Measurements from ENCODE around the gene SEZ6L. TPM values are rescaled to one million over a fixed set of nuclear protein-coding genes. Genes with fewer than 3 reads are reported as not detected.

SEZ6L gene
- total RNA-seq, 1 donor from 2014 or later = 0.04 TPM

- no peak for ATAC-seq
Observed at GRCh38 chr22:26182723-26183122, 13.5 kb downstream of the SEZ6L start.

- no peak for ATAC-seq
Observed at GRCh38 chr22:26185190-26185589, 15.9 kb downstream of the SEZ6L start.

- no peak for ATAC-seq
Observed at GRCh38 chr22:26188341-26188740, 19.1 kb downstream of the SEZ6L start.

- ATAC-seq = no peak
Observed at GRCh38 chr22:26194313-26194712, 25.1 kb downstream of the SEZ6L start.

- ATAC-seq = no peak
Observed at GRCh38 chr22:26194877-26195276, 25.6 kb downstream of the SEZ6L start.

GRCh38 chr22:26196657-26197056 is 27.4 kb downstream of the SEZ6L start:
- ATAC-seq = no peak

- no peak for ATAC-seq
Observed at GRCh38 chr22:26197425-26197824, 28.2 kb downstream of the SEZ6L start.

- ATAC-seq = no peak
Observed at GRCh38 chr22:26199665-26200064, 30.4 kb downstream of the SEZ6L start.

- ATAC-seq = no peak
Observed at GRCh38 chr22:26202280-26202924, 33.1 kb downstream of the SEZ6L start.

GRCh38 chr22:26205494-26205893 is 36.2 kb downstream of the SEZ6L start:
- ATAC-seq = no peak

GRCh38 chr22:26210334-26210733 is 41.1 kb downstream of the SEZ6L start:
- no peak for ATAC-seq

- ATAC-seq = no peak
Observed at GRCh38 chr22:26213826-26214225, 44.6 kb downstream of the SEZ6L start.

GRCh38 chr22:26214466-26214865 is 45.2 kb downstream of the SEZ6L start:
- ATAC-seq = no peak

GRCh38 chr22:26215736-26216135 is 46.5 kb downstream of the SEZ6L start:
- ATAC-seq = no peak

- ATAC-seq = no peak
Observed at GRCh38 chr22:26225207-26225606, 55.9 kb downstream of the SEZ6L start.

GRCh38 chr22:26226538-26227297 is 57.5 kb downstream of the SEZ6L start:
- no peak for ATAC-seq

GRCh38 chr22:26229910-26230309 is 60.6 kb downstream of the SEZ6L start:
- peak; percentile 35 for ATAC-seq

- ATAC-seq = no peak
Observed at GRCh38 chr22:26234296-26234695, 65.0 kb downstream of the SEZ6L start.

- no peak for ATAC-seq
Observed at GRCh38 chr22:26235792-26236487, 66.7 kb downstream of the SEZ6L start.

GRCh38 chr22:26236991-26237390 is 67.7 kb downstream of the SEZ6L start:
- ATAC-seq = no peak

- no peak for ATAC-seq
Observed at GRCh38 chr22:26238596-26238995, 69.3 kb downstream of the SEZ6L start.

- ATAC-seq = no peak
Observed at GRCh38 chr22:26239581-26239980, 70.3 kb downstream of the SEZ6L start.

GRCh38 chr22:26241361-26241760 is 72.1 kb downstream of the SEZ6L start:
- ATAC-seq = no peak

GRCh38 chr22:26245001-26245400 is 75.7 kb downstream of the SEZ6L start:
- no peak for ATAC-seq
